PC-3 (cell line): Measurements from ENCODE around the gene CHD9. TPM values are rescaled to one million over a fixed set of nuclear protein-coding genes. Genes with fewer than 3 reads are reported as not detected.

ENCODE experiments used
- ATAC-seq: fragments of 200-7000 bp; cut with Tn5 transposase; 2 replicates; pipeline ENCODE4 v1.9.1; 2020; ENCODE audit warnings: mild to moderate bottlenecking, moderate library complexity
- BruUV-seq: library from RNA; stranded (reverse); fragments of 400-500 nt; replicated peaks from 2 replicates; lab custom pipeline; 2021; lab: Mats Ljungman, UMichigan
- CTCF ChIA-PET: fragments of 300-600 bp; sonication (Branson Sonifier 250); formaldehyde crosslinking; loops from one replicate; lab custom pipeline; 2022; ENCODE audit warnings: antibody characterized with exemption; lab: Charles Lee
- POLR2A ChIA-PET: fragments of 300-600 bp; sonication (Branson Sonifier 250); formaldehyde crosslinking; loops from one replicate; lab custom pipeline; 2022; ENCODE audit warnings: antibody characterized with exemption; ENCODE audit not compliant: unreplicated experiment; lab: Charles Lee
- DNase-seq: peaks from one replicate; pipeline ENCODE4 v3.0.0-alpha.2; 2015
- H2AFZ ChIP-seq: fragments of 300-600 bp; sonication (generic); 2 replicates; pipeline ENCODE4 v1.6.0; 2016; ENCODE audit warnings: antibody characterized with exemption, low read length
- H3F3A ChIP-seq: fragments of 300-600 bp; sonication (generic); one replicate; pipeline ENCODE4 v1.6.0; 2017; ENCODE audit warnings: antibody characterized with exemption, low read length, control low read depth, mild to moderate bottlenecking; ENCODE audit not compliant: unreplicated experiment
- H3K27ac ChIP-seq: fragments of 300-600 bp; sonication (generic); 2 replicates; pipeline ENCODE4 v1.5.1; 2016; ENCODE audit warnings: mild to moderate bottlenecking, low read length
- H3K27me3 ChIP-seq: fragments of 300-600 bp; sonication (generic); 2 replicates; pipeline ENCODE4 v1.6.1; 2016; ENCODE audit warnings: low read length, mixed read lengths
- H3K36me3 ChIP-seq: fragments of 300-600 bp; sonication (generic); 2 replicates; pipeline ENCODE4 v1.6.1; 2016; ENCODE audit warnings: low read depth, mixed run types, low read length, mixed read lengths
- H3K4me1 ChIP-seq: fragments of 300-600 bp; sonication (generic); 2 replicates; pipeline ENCODE4 v1.5.1; 2016; ENCODE audit warnings: low read length; ENCODE audit not compliant: insufficient read depth
- H3K4me2 ChIP-seq: fragments of 300-600 bp; sonication (generic); 2 replicates; pipeline ENCODE4 v1.6.0; 2016; ENCODE audit warnings: low read length
- H3K4me3 ChIP-seq: fragments of 300-600 bp; sonication (generic); 2 replicates; pipeline ENCODE4 v1.5.1; 2016; ENCODE audit warnings: mild to moderate bottlenecking, low read length, mixed read lengths
- H3K79me2 ChIP-seq: fragments of 300-600 bp; sonication (generic); 2 replicates; pipeline ENCODE4 v1.6.1; 2017; ENCODE audit warnings: low read length, mixed read lengths
- H3K9ac ChIP-seq: fragments of 300-600 bp; sonication (generic); 2 replicates; pipeline ENCODE4 v1.6.0; 2016; ENCODE audit warnings: mild to moderate bottlenecking, low read length
- H3K9me2 ChIP-seq: fragments of 300-600 bp; sonication (generic); replicated peaks from 2 replicates; pipeline ENCODE4 v1.6.1; 2016; ENCODE audit warnings: mixed run types, low read length, mixed read lengths
- H3K9me3 ChIP-seq: fragments of 300-600 bp; sonication (generic); 2 replicates; pipeline ENCODE4 v1.6.1; 2016; ENCODE audit warnings: low read length, mixed read lengths
- H4K20me1 ChIP-seq: fragments of 300-600 bp; sonication (generic); 2 replicates; pipeline ENCODE4 v1.6.1; 2016; ENCODE audit warnings: low read length, mixed read lengths
- CTCF ChIP-seq: fragments of 300-600 bp; sonication (generic); conservative IDR thresholded peaks from 2 replicates; pipeline ENCODE4 v1.5.1; 2017; ENCODE audit warnings: antibody characterized with exemption, low read depth, mild to moderate bottlenecking, low read length
- EZH2 ChIP-seq: fragments of 300-600 bp; sonication (generic); IDR thresholded peaks from one replicate; pipeline ENCODE4 v1.6.1; 2017; ENCODE audit warnings: antibody characterized with exemption, mild to moderate bottlenecking, low read length; ENCODE audit not compliant: unreplicated experiment
- EZH2phosphoT487 ChIP-seq: fragments of 300-600 bp; sonication (generic); IDR thresholded peaks from 2 replicates; pipeline ENCODE4 v1.6.1; 2018; ENCODE audit warnings: mild to moderate bottlenecking, antibody characterized with exemption, low read length, borderline replicate concordance
- intact Hi-C: fragments of 100-400 bp; cut with micrococcal nuclease; formaldehyde crosslinking; loops from 2 replicates; pipeline ENCODE4 v1.9.0; 2023
- total RNA-seq: library from RNA; depleted of rRNA; stranded (reverse); fragments of >200 nt; gene quantifications from 2 replicates; pipeline ENCODE4 v1.2.3, GENCODE V29; 2014

The CHD9 gene
- total RNA-seq, 1 experiment from 2014 or later = 13.3 TPM

GRCh38 chr16:53100889-53101288 is 46.1 kb downstream of the CHD9 start:
- peak; percentile 1 for DNase-seq
- H2AFZ ChIP-seq = no peak overlapping the region
- no peak for ATAC-seq
- H3K27ac ChIP-seq = no peak overlapping the region
- TF ChIP-seq EZH2phosphoT487 (no peak), CTCF (no peak), EZH2 (no peak)
- 0 out of 2 replicates have a peak, but pooled peaks cover 8% of the 10 kb centered on the region for H3K79me2 ChIP-seq
- H3K9me3 ChIP-seq = peaks cover 8% of the 10 kb centered on the region
- CTCF ChIA-PET = no interaction called here
- peaks cover 7% of the 10 kb centered on the region for H3F3A ChIP-seq
- no peak overlapping the region for H3K9ac ChIP-seq
- H3K27me3 ChIP-seq = no peaks in the 10 kb centered on the region
- no peaks in the 10 kb centered on the region for H4K20me1 ChIP-seq
- POLR2A ChIA-PET = no interaction called here
- H3K4me3 ChIP-seq = no peak overlapping the region
- H3K4me1 ChIP-seq = peaks cover 17% of the 10 kb centered on the region
- no peaks in the 10 kb centered on the region for H3K9me2 ChIP-seq
- H3K4me2 ChIP-seq = no peak overlapping the region
- peaks cover 17% of the 10 kb centered on the region for H3K36me3 ChIP-seq
- intact Hi-C loops = no loop called here
- no TSS peak for BruUV-seq

GRCh38 chr16:53103811-53104210 is 49.0 kb downstream of the CHD9 start:
- no peak overlapping the region for H2AFZ ChIP-seq
- peaks cover 8% of the 10 kb centered on the region for H3K9me3 ChIP-seq
- BruUV-seq = no TSS peak
- TF ChIP-seq EZH2phosphoT487 (no peak), EZH2 (no peak), CTCF (no peak)
- no peak overlapping the region for H3K27ac ChIP-seq
- peaks cover 10% of the 10 kb centered on the region for H3K4me1 ChIP-seq
- ChIA-PET CTCF (no interaction called here), POLR2A (interaction anchor here (1.0 kb wide), 1 partner anchor 26 kb away, joined by 3 read pairs; no protein-coding TSS in a partner anchor)
- H3K9ac ChIP-seq = no peak overlapping the region
- H3K27me3 ChIP-seq = no peaks in the 10 kb centered on the region
- H3F3A ChIP-seq = peaks cover 3% of the 10 kb centered on the region
- H3K4me2 ChIP-seq = no peak overlapping the region
- 0 out of 2 replicates have a peak, but pooled peaks cover 4% of the 10 kb centered on the region for H3K79me2 ChIP-seq
- H3K9me2 ChIP-seq = no peaks in the 10 kb centered on the region
- H3K4me3 ChIP-seq = no peak overlapping the region
- intact Hi-C loops = no loop called here
- DNase-seq (no peak), ATAC-seq (no peak)
- no peaks in the 10 kb centered on the region for H4K20me1 ChIP-seq
- H3K36me3 ChIP-seq = peaks cover 17% of the 10 kb centered on the region

- Histone ChIP-seq H3K27ac (no peak overlapping the region), H3K4me1 (no peaks in the 10 kb centered on the region), H3K4me3 (no peak overlapping the region), H3K27me3 (no peaks in the 10 kb centered on the region), H3K79me2 (0 out of 2 replicates have a peak, but pooled peaks cover 4% of the 10 kb centered on the region), H3K9me2 (no peaks in the 10 kb centered on the region), H2AFZ (no peak overlapping the region), H3F3A (no peaks in the 10 kb centered on the region), H4K20me1 (no peaks in the 10 kb centered on the region), H3K9me3 (peaks cover 8% of the 10 kb centered on the region), H3K4me2 (no peak overlapping the region), H3K9ac (no peak overlapping the region), H3K36me3 (peaks cover 12% of the 10 kb centered on the region)
- POLR2A ChIA-PET = no interaction called here
- BruUV-seq = no TSS peak
- DNase-seq (no peak), ATAC-seq (no peak)
- TF ChIP-seq EZH2phosphoT487 = no peak
- CTCF ChIA-PET = no interaction called here
- intact Hi-C loops = no loop called here
These were observed 50.8 kb downstream of the CHD9 start for GRCh38 chr16:53105565-53105964.
